Measurements from ENCODE around the gene JARID2.

Gene JARID2

DNA sequence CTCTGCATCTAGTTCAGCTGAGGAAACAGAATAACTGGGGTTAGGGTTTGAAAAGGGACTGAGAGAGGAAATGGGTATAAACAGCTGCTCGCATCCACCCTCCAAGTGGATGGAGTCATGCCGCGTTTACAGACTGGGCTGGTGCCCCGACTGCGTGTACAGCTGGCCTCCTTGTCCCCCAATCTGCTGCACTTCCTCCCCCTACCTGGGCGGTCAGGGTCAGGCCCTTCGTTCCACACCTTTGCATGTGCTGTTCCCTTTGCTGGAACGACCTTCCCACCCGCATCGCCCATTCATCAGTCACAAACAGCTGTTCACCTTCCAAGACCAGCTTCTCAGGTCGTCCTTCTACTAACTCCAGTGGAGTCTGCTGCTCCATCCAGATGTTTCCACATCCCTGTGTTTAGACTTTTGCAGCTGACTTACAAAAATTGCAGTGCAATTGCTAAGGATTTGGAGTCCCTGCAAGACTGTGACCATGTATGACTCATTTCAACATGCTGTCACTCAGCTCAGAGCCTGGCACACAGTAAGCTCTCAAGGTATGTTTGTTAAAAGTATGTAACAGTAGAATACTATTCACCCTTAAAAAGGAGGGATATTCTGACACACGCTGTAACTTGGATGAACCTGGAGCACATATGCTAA, 287.6 kb downstream of the JARID2 start:
- TF ChIP-seq, protein P1, sequence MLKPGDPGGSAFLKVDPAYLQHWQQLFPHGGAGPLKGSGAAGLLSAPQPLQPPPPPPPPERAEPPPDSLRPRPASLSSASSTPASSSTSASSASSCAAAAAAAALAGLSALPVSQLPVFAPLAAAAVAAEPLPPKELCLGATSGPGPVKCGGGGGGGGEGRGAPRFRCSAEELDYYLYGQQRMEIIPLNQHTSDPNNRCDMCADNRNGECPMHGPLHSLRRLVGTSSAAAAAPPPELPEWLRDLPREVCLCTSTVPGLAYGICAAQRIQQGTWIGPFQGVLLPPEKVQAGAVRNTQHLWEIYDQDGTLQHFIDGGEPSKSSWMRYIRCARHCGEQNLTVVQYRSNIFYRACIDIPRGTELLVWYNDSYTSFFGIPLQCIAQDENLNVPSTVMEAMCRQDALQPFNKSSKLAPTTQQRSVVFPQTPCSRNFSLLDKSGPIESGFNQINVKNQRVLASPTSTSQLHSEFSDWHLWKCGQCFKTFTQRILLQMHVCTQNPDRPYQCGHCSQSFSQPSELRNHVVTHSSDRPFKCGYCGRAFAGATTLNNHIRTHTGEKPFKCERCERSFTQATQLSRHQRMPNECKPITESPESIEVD (tag by site-specific recombination; IDR thresholded peaks at IDR 0.05), result no peak
- TF ChIP-seq ZNF426 (tag by site-specific recombination; IDR thresholded peaks at IDR 0.05) (no peak), MZF1 (tag by site-specific recombination; IDR thresholded peaks at IDR 0.05; ENCODE audit: borderline replicate concordance) (no peak), SCRT2 (tag by site-specific recombination; IDR thresholded peaks at IDR 0.05) (no peak), YY1 (tag by site-specific recombination; IDR thresholded peaks at IDR 0.05) (no peak), ZNF501 (tag by site-specific recombination; IDR thresholded peaks at IDR 0.05) (no peak), ZNF76 (tag by site-specific recombination; IDR thresholded peaks at IDR 0.05; ENCODE audit: borderline replicate concordance, low read depth) (no peak), ZNF292 (tag by site-specific recombination; IDR thresholded peaks at IDR 0.05; ENCODE audit: borderline replicate concordance, low read depth) (no peak), ZFHX2 (tag by site-specific recombination; conservative IDR thresholded peaks at IDR 0.05) (no peak), ZNF677 (tag by site-specific recombination; IDR thresholded peaks at IDR 0.05) (no peak), ZNF341 (tag by site-specific recombination; IDR thresholded peaks at IDR 0.05; ENCODE audit: low read depth) (no peak), ZNF48 (tag by site-specific recombination; IDR thresholded peaks at IDR 0.05) (no peak), KLF1 (tag by site-specific recombination; IDR thresholded peaks at IDR 0.05) (no peak), TRIM28 (IDR thresholded peaks at IDR 0.05; ENCODE audit: borderline replicate concordance, low read length) (no peak), ZXDB (tag by site-specific recombination; IDR thresholded peaks at IDR 0.05) (no peak), ZNF600 (tag by site-specific recombination; IDR thresholded peaks at IDR 0.05) (no peak), KLF8 (tag by site-specific recombination; IDR thresholded peaks at IDR 0.05) (no peak)
- TF ChIP-seq, protein P2, sequence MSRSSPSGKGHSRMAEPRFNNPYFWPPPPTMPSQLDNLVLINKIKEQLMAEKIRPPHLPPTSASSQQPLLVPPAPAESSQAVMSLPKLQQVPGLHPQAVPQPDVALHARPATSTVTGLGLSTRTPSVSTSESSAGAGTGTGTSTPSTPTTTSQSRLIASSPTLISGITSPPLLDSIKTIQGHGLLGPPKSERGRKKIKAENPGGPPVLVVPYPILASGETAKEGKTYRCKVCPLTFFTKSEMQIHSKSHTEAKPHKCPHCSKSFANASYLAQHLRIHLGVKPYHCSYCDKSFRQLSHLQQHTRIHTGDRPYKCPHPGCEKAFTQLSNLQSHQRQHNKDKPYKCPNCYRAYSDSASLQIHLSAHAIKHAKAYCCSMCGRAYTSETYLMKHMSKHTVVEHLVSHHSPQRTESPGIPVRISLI (tag by site-specific recombination; IDR thresholded peaks at IDR 0.05), result no peak
- TF ChIP-seq, protein P3, sequence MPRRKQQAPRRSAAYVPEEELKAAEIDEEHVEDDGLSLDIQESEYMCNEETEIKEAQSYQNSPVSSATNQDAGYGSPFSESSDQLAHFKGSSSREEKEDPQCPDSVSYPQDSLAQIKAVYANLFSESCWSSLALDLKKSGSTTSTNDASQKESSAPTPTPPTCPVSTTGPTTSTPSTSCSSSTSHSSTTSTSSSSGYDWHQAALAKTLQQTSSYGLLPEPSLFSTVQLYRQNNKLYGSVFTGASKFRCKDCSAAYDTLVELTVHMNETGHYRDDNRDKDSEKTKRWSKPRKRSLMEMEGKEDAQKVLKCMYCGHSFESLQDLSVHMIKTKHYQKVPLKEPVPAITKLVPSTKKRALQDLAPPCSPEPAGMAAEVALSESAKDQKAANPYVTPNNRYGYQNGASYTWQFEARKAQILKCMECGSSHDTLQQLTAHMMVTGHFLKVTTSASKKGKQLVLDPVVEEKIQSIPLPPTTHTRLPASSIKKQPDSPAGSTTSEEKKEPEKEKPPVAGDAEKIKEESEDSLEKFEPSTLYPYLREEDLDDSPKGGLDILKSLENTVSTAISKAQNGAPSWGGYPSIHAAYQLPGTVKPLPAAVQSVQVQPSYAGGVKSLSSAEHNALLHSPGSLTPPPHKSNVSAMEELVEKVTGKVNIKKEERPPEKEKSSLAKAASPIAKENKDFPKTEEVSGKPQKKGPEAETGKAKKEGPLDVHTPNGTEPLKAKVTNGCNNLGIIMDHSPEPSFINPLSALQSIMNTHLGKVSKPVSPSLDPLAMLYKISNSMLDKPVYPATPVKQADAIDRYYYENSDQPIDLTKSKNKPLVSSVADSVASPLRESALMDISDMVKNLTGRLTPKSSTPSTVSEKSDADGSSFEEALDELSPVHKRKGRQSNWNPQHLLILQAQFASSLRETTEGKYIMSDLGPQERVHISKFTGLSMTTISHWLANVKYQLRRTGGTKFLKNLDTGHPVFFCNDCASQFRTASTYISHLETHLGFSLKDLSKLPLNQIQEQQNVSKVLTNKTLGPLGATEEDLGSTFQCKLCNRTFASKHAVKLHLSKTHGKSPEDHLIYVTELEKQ (tag by site-specific recombination; IDR thresholded peaks at IDR 0.05; ENCODE audit: borderline replicate concordance), result no peak
- TF ChIP-seq, protein P4, sequence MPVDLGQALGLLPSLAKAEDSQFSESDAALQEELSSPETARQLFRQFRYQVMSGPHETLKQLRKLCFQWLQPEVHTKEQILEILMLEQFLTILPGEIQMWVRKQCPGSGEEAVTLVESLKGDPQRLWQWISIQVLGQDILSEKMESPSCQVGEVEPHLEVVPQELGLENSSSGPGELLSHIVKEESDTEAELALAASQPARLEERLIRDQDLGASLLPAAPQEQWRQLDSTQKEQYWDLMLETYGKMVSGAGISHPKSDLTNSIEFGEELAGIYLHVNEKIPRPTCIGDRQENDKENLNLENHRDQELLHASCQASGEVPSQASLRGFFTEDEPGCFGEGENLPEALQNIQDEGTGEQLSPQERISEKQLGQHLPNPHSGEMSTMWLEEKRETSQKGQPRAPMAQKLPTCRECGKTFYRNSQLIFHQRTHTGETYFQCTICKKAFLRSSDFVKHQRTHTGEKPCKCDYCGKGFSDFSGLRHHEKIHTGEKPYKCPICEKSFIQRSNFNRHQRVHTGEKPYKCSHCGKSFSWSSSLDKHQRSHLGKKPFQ (tag by site-specific recombination; IDR thresholded peaks at IDR 0.05), result no peak
- Histone ChIP-seq H3K4me3 (ENCODE audit: low read depth, low read length) (no peak overlapping the region), H3K27ac (ENCODE audit: extremely low read depth, low read depth, low read length) (no peak overlapping the region), H3K4me1 (ENCODE audit: control insufficient read depth, insufficient read depth, low read length) (no peaks in the 10 kb centered on the region), H3K36me3 (ENCODE audit: control insufficient read depth in 2 of 2, insufficient read depth in 1 of 2, low read length in 2 of 2) (peaks cover 4 to 18% of the 10 kb centered on the region in 2 experiments; a peak in 1 of 3 replicates), H3K9me3 (ENCODE audit: control insufficient read depth, insufficient read depth, low read depth, low read length) (no peaks in the 10 kb centered on the region)
- ChIA-PET CTCF (no interaction called here), POLR2A (no interaction called here)
